Natural killer cell (primary cell): ENCODE measurements around the gene CMTM1. TPM values are rescaled to one million over a fixed set of nuclear protein-coding genes. Genes with fewer than 3 reads are reported as not detected.

ENCODE experiments used
- ATAC-seq, 3 donors: fragments of 150-1000 bp in 2 of 3; fragments of 200-7000 bp in 1 of 3; cut with Tn5 transposase; 1 replicate in 1 of 3; 2 replicates in 2 of 3; pipeline ENCODE4 v1.10.0; 2021; ENCODE audit warnings: mild to moderate bottlenecking in 2 of 3, moderate library complexity in 2 of 3
- DNase-seq, 2 donors: peaks; one replicate each; pipeline versions ENCODE4 v3.0.0 to v3.0.0-alpha.2; 2013 to 2021; ENCODE audit warnings: mixed read lengths in 1 of 2
- H3K27ac ChIP-seq: one replicate; pipeline ENCODE4 v1.5.1; 2013; ENCODE audit warnings: mild to moderate bottlenecking, low read length
- H3K27me3 ChIP-seq: one replicate; pipeline ENCODE4 v1.6.1; 2013; ENCODE audit warnings: low read length; ENCODE audit not compliant: control insufficient read depth, insufficient read depth
- H3K36me3 ChIP-seq: one replicate; pipeline ENCODE4 v1.6.1; 2013; ENCODE audit warnings: low read length; ENCODE audit not compliant: control insufficient read depth, insufficient read depth
- H3K4me1 ChIP-seq: one replicate; pipeline ENCODE4 v1.6.1; 2013; ENCODE audit warnings: low read length; ENCODE audit not compliant: control insufficient read depth, insufficient read depth
- H3K4me3 ChIP-seq: one replicate; pipeline ENCODE4 v1.5.1; 2013; ENCODE audit warnings: low read length
- H3K9me3 ChIP-seq: one replicate; pipeline ENCODE4 v1.6.1; 2013; ENCODE audit warnings: low read length; ENCODE audit not compliant: control insufficient read depth, insufficient read depth
- H3K27ac Mint-ChIP-seq, 2 donors: one replicate each; pipeline ENCODE4 v1.8.0; 2022; ENCODE audit warnings: mild to moderate bottlenecking in 2 of 2, mixed read lengths in 2 of 2, moderate library complexity in 1 of 2
- H3K27me3 Mint-ChIP-seq, 2 donors: one replicate each; pipeline ENCODE4 v1.8.0; 2022; ENCODE audit warnings: low read depth in 2 of 2, mixed read lengths in 2 of 2
- H3K36me3 Mint-ChIP-seq: one replicate; pipeline ENCODE4 v1.8.0; 2022; ENCODE audit warnings: mixed read lengths
- H3K4me1 Mint-ChIP-seq, 2 donors: one replicate each; pipeline ENCODE4 v1.8.0; 2022; ENCODE audit warnings: mixed read lengths in 2 of 2
- H3K4me3 Mint-ChIP-seq: one replicate; pipeline ENCODE4 v1.8.0; 2022; ENCODE audit warnings: mild to moderate bottlenecking, moderate library complexity, mixed read lengths
- H3K9me3 Mint-ChIP-seq, 2 donors: one replicate each; pipeline ENCODE4 v1.8.0; 2022; ENCODE audit warnings: mixed read lengths in 2 of 2
- WGBS: methylation state at CpG from one replicate; pipeline ENCODE4 v1.1.7; 2013; ENCODE audit warnings: missing lambda C conversion rate; ENCODE audit not compliant: insufficient coverage; 5-methylcytosine and 5-hydroxymethylcytosine counted together
- intact Hi-C: fragments of 100-400 bp; cut with micrococcal nuclease; formaldehyde crosslinking; loops from one replicate; pipeline ENCODE4 v1.14.2; 2022
- total RNA-seq, 4 donors: library from RNA; stranded (reverse); fragments of 120-200 nt in 1 of 4; gene quantifications; one replicate each; pipeline versions ENCODE4 v1.2.3 to v1.2.4, GENCODE V29; 2013 to 2022
- TF ChIP-seq, protein P1 (sequence below): fragments of 200-600 bp; IDR thresholded peaks from one replicate; pipeline ENCODE4 v1.8.0; 2022; ENCODE audit warnings: antibody characterized with exemption

The CMTM1 gene
- total RNA-seq, 3 donors from 2014 or later (not counting 1 experiment from before 2014, with no cell fraction given), result 4.4 to 8.5 (median 7.8) TPM

DNA sequence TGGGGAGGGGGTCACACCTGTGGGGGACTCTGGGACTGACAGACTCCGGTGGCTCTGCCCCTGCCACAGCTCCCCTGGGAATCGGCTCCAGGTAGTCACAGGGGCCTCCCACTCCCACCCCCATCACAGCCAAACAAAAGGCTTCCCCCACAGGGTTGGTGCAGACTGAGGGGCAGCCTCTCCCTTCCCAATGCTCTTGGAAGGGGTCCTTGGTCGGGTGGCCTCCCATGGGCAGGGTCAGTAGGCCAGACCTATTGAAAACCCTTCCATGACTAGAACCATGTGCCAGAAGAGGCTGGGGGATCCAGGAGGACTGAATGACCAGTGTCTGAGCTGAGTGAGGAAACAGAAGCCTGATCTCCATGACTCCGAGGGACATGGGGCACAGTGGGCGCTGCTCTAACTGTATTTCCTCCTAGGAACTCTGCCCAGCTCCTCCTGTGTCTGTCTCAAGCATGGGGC lies 45.0 kb upstream of the CMTM1 start:
- DNase-seq (no peak), ATAC-seq (no peak)
- peaks cover 96% of the 10 kb centered on the region for H3K4me1 ChIP-seq
- intact Hi-C loops, result no loop called here
- Mint-ChIP-seq H3K9me3 (no peaks in the 10 kb centered on the region), H3K36me3 (no peaks in the 10 kb centered on the region), H3K27me3 (no peaks in the 10 kb centered on the region), H3K4me1 (peaks cover 82 to 89% of the 10 kb centered on the region in 2 donors), H3K4me3 (peak overlapping the region; percentile 76), H3K27ac (peak overlapping the region; percentile 91 to 99)
- no peaks in the 10 kb centered on the region for H3K9me3 ChIP-seq
- H3K36me3 ChIP-seq, result no peaks in the 10 kb centered on the region
- WGBS, result 85% methylated on average over 4 of the region's 5 CpGs
- H3K4me3 ChIP-seq, result no peak overlapping the region
- no peaks in the 10 kb centered on the region for H3K27me3 ChIP-seq
- TF ChIP-seq, protein P1, sequence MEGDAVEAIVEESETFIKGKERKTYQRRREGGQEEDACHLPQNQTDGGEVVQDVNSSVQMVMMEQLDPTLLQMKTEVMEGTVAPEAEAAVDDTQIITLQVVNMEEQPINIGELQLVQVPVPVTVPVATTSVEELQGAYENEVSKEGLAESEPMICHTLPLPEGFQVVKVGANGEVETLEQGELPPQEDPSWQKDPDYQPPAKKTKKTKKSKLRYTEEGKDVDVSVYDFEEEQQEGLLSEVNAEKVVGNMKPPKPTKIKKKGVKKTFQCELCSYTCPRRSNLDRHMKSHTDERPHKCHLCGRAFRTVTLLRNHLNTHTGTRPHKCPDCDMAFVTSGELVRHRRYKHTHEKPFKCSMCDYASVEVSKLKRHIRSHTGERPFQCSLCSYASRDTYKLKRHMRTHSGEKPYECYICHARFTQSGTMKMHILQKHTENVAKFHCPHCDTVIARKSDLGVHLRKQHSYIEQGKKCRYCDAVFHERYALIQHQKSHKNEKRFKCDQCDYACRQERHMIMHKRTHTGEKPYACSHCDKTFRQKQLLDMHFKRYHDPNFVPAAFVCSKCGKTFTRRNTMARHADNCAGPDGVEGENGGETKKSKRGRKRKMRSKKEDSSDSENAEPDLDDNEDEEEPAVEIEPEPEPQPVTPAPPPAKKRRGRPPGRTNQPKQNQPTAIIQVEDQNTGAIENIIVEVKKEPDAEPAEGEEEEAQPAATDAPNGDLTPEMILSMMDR, result no peak
- H3K27ac ChIP-seq, result peak overlapping the region; percentile 87

DNA sequence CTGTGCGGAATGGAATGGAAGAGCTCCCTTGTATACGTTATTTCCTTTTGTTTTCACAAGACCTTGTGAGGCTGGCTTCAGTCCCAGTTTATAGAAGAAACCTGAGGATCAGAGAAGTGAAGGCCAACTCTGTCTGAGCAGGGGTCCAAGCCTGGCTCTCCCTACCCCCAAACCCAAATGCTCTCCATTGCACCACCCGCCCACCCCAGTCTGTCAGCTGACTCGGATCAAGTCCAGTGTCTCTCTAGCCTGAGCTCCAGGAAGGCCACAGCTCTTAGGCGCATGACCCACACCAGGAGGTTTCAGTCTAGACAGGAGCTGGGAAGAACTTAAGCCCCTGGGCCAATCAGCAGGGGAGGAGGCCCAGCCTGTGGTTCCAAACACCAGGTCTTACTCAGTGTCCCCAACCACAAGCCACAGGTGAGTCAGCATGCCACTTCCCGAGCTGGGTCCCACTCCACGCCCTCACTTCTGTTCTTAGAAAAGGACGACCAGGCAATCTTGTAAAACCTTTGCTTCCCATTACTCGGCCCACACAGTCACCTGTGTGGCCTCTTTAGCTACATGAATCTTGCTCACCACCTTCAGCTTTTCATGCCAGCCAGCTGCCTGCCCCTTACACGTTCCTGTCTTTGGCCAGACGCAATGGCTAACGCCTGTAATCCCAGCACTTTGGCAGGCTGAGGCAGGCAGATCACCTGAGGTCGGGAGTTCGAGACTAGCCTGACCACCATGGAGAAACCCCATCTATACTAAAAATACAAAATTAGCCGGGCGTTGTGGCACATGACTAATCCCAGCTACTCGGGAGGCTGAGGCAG lies 44.1 kb upstream of the CMTM1 start:
- Mint-ChIP-seq H3K36me3 (no peaks in the 10 kb centered on the region), H3K27ac (peak overlapping the region; percentile 91 to 99), H3K27me3 (no peaks in the 10 kb centered on the region), H3K9me3 (no peaks in the 10 kb centered on the region), H3K4me1 (peaks cover 74 to 80% of the 10 kb centered on the region in 2 donors), H3K4me3 (peak overlapping the region; percentile 76)
- 26% methylated on average over 17 of the region's 17 CpGs for WGBS
- Histone ChIP-seq H3K36me3 (no peaks in the 10 kb centered on the region), H3K27ac (peak overlapping the region; percentile 87), H3K27me3 (no peaks in the 10 kb centered on the region), H3K4me1 (peaks cover 96% of the 10 kb centered on the region), H3K9me3 (no peaks in the 10 kb centered on the region), H3K4me3 (no peak overlapping the region)
- intact Hi-C loops, result no loop called here
- TF ChIP-seq, protein P1, result no peak
- peak; percentile 65 to 75 (median 75) for ATAC-seq
- DNase-seq, result peak; percentile 70 to 86

DNA sequence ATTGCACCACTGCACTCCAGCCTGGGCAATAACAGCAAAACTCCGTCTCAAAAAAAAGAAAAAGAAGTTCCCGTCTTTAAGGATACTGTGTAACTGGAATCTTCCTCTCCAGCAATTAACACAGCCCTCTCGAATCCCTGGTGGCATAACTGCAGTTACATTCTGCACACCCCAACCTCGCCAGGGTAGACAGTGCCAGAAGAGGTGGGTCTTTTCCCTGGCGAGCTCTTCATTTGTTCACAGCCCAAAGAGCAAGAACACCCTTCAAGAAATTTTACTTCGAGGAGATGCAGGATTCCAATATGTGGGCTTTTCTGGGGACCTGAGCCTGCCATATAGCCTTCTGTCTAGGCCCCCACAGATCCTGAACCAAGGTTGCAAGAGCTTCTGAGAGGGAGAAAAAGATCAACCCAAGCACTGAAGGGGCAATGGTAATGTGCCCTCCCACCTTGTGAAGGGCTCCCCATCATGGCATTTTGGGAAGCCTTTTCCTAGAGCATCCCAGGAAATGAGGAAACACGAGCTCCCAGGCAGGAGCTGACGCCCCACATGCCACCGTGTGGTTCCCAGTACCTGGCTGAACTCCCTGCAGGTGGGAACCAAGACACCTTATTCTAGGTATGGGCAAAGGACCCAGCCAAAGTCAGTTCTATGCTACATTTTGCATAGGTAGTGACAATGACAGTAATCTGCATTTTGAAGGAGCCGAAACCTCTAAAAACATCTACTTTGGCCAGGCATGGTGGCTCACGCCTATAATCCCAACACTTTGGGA lies 43.2 kb upstream of the CMTM1 start:
- Histone ChIP-seq H3K4me1 (peaks cover 90% of the 10 kb centered on the region), H3K36me3 (no peaks in the 10 kb centered on the region), H3K27me3 (no peaks in the 10 kb centered on the region), H3K4me3 (no peak overlapping the region), H3K27ac (peak overlapping the region; percentile 87), H3K9me3 (no peaks in the 10 kb centered on the region)
- TF ChIP-seq, protein P1, result no peak
- Mint-ChIP-seq H3K27me3 (no peaks in the 10 kb centered on the region), H3K4me1 (peaks cover 66 to 72% of the 10 kb centered on the region in 2 donors), H3K27ac (peak overlapping the region; percentile 91 to 99), H3K9me3 (no peaks in the 10 kb centered on the region), H3K36me3 (no peaks in the 10 kb centered on the region), H3K4me3 (peak overlapping the region; percentile 76)
- 79% methylated on average over 11 of the region's 11 CpGs for WGBS
- no peak for ATAC-seq
- DNase-seq, result no peak
- intact Hi-C loops, result no loop called here
